Esophagus squamous epithelium (tissue), 4 donors: ENCODE data around the gene NSUN4.

Experiments
- POLR2A ChIP-seq, 4 donors: fragments of 450-650 bp; IDR thresholded peaks; one replicate each; pipeline ENCODE4 v1.6.1; 2017; ENCODE audit warnings: antibody characterized with exemption in 4 of 4, mild to moderate bottlenecking in 4 of 4, moderate library complexity in 3 of 4
- TF ChIP-seq, protein P1 (sequence below), 6 experiments: fragments of 450-650 bp in 4 of 6; fragments of 200-600 bp in 2 of 6; sonication (generic) in 2 of 6; IDR thresholded peaks; one replicate each; pipeline ENCODE4 v1.5.1; 2016 to 2019; ENCODE audit warnings: antibody characterized with exemption in 6 of 6, mild to moderate bottlenecking in 4 of 6, moderate library complexity in 4 of 6

DNA sequence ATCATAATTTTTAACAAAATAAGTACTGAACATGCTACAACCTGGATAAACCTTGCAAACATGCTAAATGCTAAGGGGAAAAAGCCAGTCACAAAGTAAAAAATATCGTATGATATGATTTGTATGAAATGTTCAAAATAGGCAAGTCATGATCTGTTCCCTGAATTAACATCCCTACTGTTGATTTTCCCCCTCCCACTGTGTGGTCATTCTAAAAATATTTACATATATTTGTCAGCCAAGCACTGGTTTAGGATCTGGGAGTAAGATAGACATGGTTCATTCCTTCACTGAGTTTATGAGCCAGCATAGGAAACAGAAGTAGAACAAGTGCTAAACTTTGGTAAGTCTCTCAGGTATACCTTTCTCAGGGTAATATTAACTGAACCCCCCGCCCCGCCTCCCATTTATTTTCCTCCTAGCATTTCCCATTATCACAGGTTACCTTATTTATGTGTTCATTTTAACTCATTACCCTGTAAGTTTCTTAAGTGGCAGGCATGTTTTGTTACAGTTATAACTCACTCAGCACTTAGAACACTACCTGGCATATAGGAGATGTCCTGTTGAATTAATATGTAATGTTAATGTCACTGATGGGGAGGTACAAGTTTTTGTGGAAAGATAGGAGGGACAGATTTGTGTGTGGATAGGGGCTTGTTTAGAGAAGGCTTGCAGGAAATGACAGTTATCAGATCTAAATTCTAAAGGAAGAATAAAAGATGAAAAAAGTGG is 24.8 kb upstream of the NSUN4 start:
- TF ChIP-seq POLR2A (IDR thresholded peaks at IDR 0.05), result no peak
- TF ChIP-seq, protein P1, sequence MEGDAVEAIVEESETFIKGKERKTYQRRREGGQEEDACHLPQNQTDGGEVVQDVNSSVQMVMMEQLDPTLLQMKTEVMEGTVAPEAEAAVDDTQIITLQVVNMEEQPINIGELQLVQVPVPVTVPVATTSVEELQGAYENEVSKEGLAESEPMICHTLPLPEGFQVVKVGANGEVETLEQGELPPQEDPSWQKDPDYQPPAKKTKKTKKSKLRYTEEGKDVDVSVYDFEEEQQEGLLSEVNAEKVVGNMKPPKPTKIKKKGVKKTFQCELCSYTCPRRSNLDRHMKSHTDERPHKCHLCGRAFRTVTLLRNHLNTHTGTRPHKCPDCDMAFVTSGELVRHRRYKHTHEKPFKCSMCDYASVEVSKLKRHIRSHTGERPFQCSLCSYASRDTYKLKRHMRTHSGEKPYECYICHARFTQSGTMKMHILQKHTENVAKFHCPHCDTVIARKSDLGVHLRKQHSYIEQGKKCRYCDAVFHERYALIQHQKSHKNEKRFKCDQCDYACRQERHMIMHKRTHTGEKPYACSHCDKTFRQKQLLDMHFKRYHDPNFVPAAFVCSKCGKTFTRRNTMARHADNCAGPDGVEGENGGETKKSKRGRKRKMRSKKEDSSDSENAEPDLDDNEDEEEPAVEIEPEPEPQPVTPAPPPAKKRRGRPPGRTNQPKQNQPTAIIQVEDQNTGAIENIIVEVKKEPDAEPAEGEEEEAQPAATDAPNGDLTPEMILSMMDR (IDR thresholded peaks at IDR 0.05), result no peak
